K562 (cell line): ENCODE data around the gene YARS1. TPM values are rescaled to one million over a fixed set of nuclear protein-coding genes. Genes with fewer than 3 reads are reported as not detected.

ENCODE experiments used
- CREB3L1 ChIP-seq: fragments of 450-650 bp; IDR thresholded peaks from 2 replicates; pipeline ENCODE4 v1.6.1; 2014; ENCODE audit warnings: low read depth, mild to moderate bottlenecking, moderate library complexity, borderline replicate concordance
- E2F5 ChIP-seq: sonication (generic); formaldehyde crosslinking; IDR thresholded peaks from 2 replicates; pipeline ENCODE4 v1.8.0; 2022; ENCODE audit warnings: mild to moderate bottlenecking, missing genetic modification reagents
- FOXO4 ChIP-seq: fragments of 450-650 bp; formaldehyde crosslinking; IDR thresholded peaks from 2 replicates; pipeline ENCODE4 v1.4.0; 2020; ENCODE audit warnings: mild to moderate bottlenecking, moderate library complexity
- GTF2F1 ChIP-seq: IDR thresholded peaks from 2 replicates; pipeline ENCODE4 v1.6.1; 2011; ENCODE audit warnings: low read depth, low read length, improper control_type of control experiment
- MCM7 ChIP-seq, 2 experiments: fragments of 450-650 bp; IDR thresholded peaks; 2 replicates each; pipeline ENCODE4 v1.6.1; 2016 to 2018
- NFE2L1 ChIP-seq: fragments of 450-650 bp; IDR thresholded peaks from 2 replicates; pipeline ENCODE4 v1.6.1; 2016; ENCODE audit warnings: missing genetic modification characterization, low read depth, mild to moderate bottlenecking, missing compliant biosample characterization, moderate library complexity, borderline replicate concordance
- PHF8 ChIP-seq: fragments of 200-600 bp; sonication (generic); IDR thresholded peaks from 2 replicates; pipeline ENCODE4 v1.6.1; 2012; ENCODE audit warnings: mixed run types, mild to moderate bottlenecking, inconsistent platforms, low read length, moderate library complexity, borderline replicate concordance
- THRB ChIP-seq: fragments of 450-650 bp; formaldehyde crosslinking; conservative IDR thresholded peaks from 2 replicates; pipeline ENCODE4 v1.4.0; 2022; ENCODE audit warnings: mild to moderate bottlenecking, missing genetic modification characterization
- ZBTB12 ChIP-seq: fragments of 250-450 bp; sonication (Bioruptor Pico); IDR thresholded peaks from 2 replicates; pipeline ENCODE4 v1.4.0; 2020
- ZNF197 ChIP-seq: fragments of 200-800 bp; sonication (Bioruptor generic); IDR thresholded peaks from 2 replicates; pipeline ENCODE4 v1.6.1; 2016; ENCODE audit warnings: low read depth, missing genetic modification characterization, missing compliant biosample characterization
- ZNF511 ChIP-seq: sonication (generic); formaldehyde crosslinking; IDR thresholded peaks from 2 replicates; pipeline ENCODE4 v1.8.0; 2022; ENCODE audit warnings: mild to moderate bottlenecking, missing genetic modification reagents
- ZNF592 ChIP-seq: fragments of 450-650 bp; IDR thresholded peaks from 2 replicates; pipeline ENCODE4 v1.6.1; 2017; ENCODE audit warnings: antibody characterized with exemption, mild to moderate bottlenecking
- ZNF778 ChIP-seq: fragments of 450-650 bp; formaldehyde crosslinking; IDR thresholded peaks from 2 replicates; pipeline ENCODE4 v1.4.0; 2020; ENCODE audit warnings: mild to moderate bottlenecking, moderate library complexity
- polyA plus RNA-seq, 8 experiments: library from polyadenylated mRNA; depleted of rRNA in 4 of 8; stranded (reverse) in 5 of 8; unstranded in 3 of 8; fragments of >200 nt; fragmentation: Nextera tagmentation in 2 of 8; fragmentation: Illumina TruSeq in 1 of 8; extraction: Ambion mirVana in 2 of 8; extraction: Trizol in 1 of 8; gene quantifications; 2 replicates each; pipeline versions ENCODE4 v1.2.1 to v1.2.3, GENCODE V29; 2011 to 2014; ENCODE audit warnings: inconsistent platforms in 1 of 8, missing spikeins in 1 of 8
- total RNA-seq, 7 experiments: library from RNA; depleted of rRNA in 6 of 7; stranded (reverse); fragments of >200 nt in 6 of 7; fragmentation: Illumina TruSeq in 2 of 7; extraction: Trizol in 2 of 7; gene quantifications; 2 replicates each; pipeline versions ENCODE4 v1.2.1 to v1.2.3, GENCODE V29; 2011 to 2021; ENCODE audit warnings: low replicate concordance in 1 of 7

The YARS1 gene
- total and polyA plus RNA-seq, 9 of the 15 experiments (the other 6 are each of a cell fraction or from before 2014, with no cell fraction given): 66.2 to 336 (median 201) TPM

GRCh38 chr1:32817159-32817814, at the start of gene YARS1, which contains the start of gene S100PBP (continued):
- TF ChIP-seq ZNF592: no peak
- TF ChIP-seq PHF8: peak; percentile 86
- no peak for TF ChIP-seq FOXO4 (CRISPR knock-in tag)
- no peak for TF ChIP-seq MCM7 (IDR thresholded peaks at IDR 0.05)
- TF ChIP-seq ZNF197 (CRISPR knock-in tag): 0 out of 2 replicates have a peak, but pooled peaks have one; percentile 60
- TF ChIP-seq THRB (CRISPR knock-in tag): no peak
- no peak for TF ChIP-seq NFE2L1 (tag)
- TF ChIP-seq ZNF778: no peak
- TF ChIP-seq E2F5 (CRISPR knock-in tag): peak; percentile 93; the same call in 1 of the 2 replicates
- peak; percentile 95 for TF ChIP-seq ZNF511
- TF ChIP-seq CREB3L1: peak; percentile 84; the same call in 1 of the 2 replicates
- TF ChIP-seq GTF2F1: peak; percentile 78; the same call in 1 of the 2 replicates
- peak; percentile 34; the same call in 1 of the 2 replicates for TF ChIP-seq ZBTB12
